Measurements from ENCODE around the gene TMBIM1. TPM values are rescaled to one million over a fixed set of nuclear protein-coding genes. Genes with fewer than 3 reads are reported as not detected.

Gene TMBIM1
- total RNA-seq, 6 experiments from 2014 or later, result 101 to 160 (median 126) TPM

GRCh38 chr2:218228366-218229090 lies 63.8 kb downstream of the TMBIM1 start:
- Histone ChIP-seq H3K4me1 (peaks cover 0 to 11% (median 1%) of the 10 kb centered on the region in 4 donors), H3K36me3 (peaks cover 0 to 59% (median 18%) of the 10 kb centered on the region in 4 donors)

GRCh38 chr2:218226903-218227302 lies 65.4 kb downstream of the TMBIM1 start:
- no peak overlapping the region for H3K4me3 ChIP-seq
- no peak for DNase-seq
- TF ChIP-seq CTCF (IDR thresholded peaks at IDR 0.05) (no peak), POLR2A (IDR thresholded peaks at IDR 0.05) (no peak)
- H3K9me3 ChIP-seq, result no peaks in the 10 kb centered on the region
- peaks cover 0 to 20% (median 1%) of the 10 kb centered on the region in 4 donors for H3K4me1 ChIP-seq
- H3K36me3 ChIP-seq, result peaks cover 0 to 59% (median 17%) of the 10 kb centered on the region in 4 donors
- intact Hi-C loops (cut with DNase I), result no loop called here
- WGBS (ENCODE audit: insufficient coverage, low coverage, low lambda C conversion rate, missing lambda C conversion rate), result 78% methylated on average over 3 of the region's 3 CpGs
- ATAC-seq, result no peak
- H3K27ac ChIP-seq, result no peak overlapping the region
- H3K27me3 ChIP-seq, result no peaks in the 10 kb centered on the region

More at GRCh38 chr2:218228366-218229090, 63.8 kb downstream of the TMBIM1 start:
- Histone ChIP-seq H3K27me3 (no peaks in the 10 kb centered on the region), H3K9me3 (no peaks in the 10 kb centered on the region), H3K4me3 (no peak overlapping the region), H3K27ac (peak overlapping the region; percentile 19 to 48 (median 23))
- intact Hi-C loops (cut with DNase I), result no loop called here
- 81% methylated on average over 6 of the region's 6 CpGs for WGBS (ENCODE audit: insufficient coverage, low coverage, low lambda C conversion rate, missing lambda C conversion rate)
- DNase-seq (no peak), ATAC-seq (no peak)
- TF ChIP-seq POLR2A (IDR thresholded peaks at IDR 0.05), result no peak
- TF ChIP-seq CTCF (IDR thresholded peaks at IDR 0.05), result no peak

Small RNAs within 50 kb of the gene (microRNA-seq; reads per million reads assigned to microRNA genes)
- gene MIR6513, result 4.9 to 7.7 reads per million in 2 donors
- 7.5 to 8.4 reads per million in 2 donors for gene MIR6810

Small RNAs within 50 kb of the gene (small RNA-seq; reads per million reads assigned to genes)
- gene MIR6810, result 0 reads per million in 2 experiments

Other genes starting within 250 kb of the TMBIM1 start
- gene RUFY4, start 223.2 kb downstream of the TMBIM1 start, total RNA-seq, result under 1 TPM in 3 of 6 experiments, not detected in 3; 0.11 to 0.55 (median 0.23) TPM
- gene CXCR2, start 166.5 kb downstream of the TMBIM1 start, total RNA-seq, result 1 to 10 TPM in 4 of 6 experiments, under 1 TPM in 2; 0.81 to 2.6 (median 1.2) TPM
- 1 to 10 TPM in 2 of 6 experiments, under 1 TPM in 4; 0.40 to 1.6 (median 0.74) TPM for gene CXCR1, start 125.5 kb downstream of the TMBIM1 start, total RNA-seq
- 100 to 1,000 TPM in 1 of 6 experiments, 10 to 100 TPM in 5; 54.9 to 110 (median 78.1) TPM for gene ARPC2, start 75.3 kb downstream of the TMBIM1 start, total RNA-seq
- gene GPBAR1, start 31.5 kb downstream of the TMBIM1 start, total RNA-seq, result 1 to 10 TPM in 2 of 6 experiments, under 1 TPM in 4; 0.56 to 3.2 (median 0.94) TPM
- 10 to 100 TPM; 40.0 to 99.5 (median 45.2) TPM for gene AAMP, start 22.4 kb downstream of the TMBIM1 start, total RNA-seq
- 100 to 1,000 TPM in 4 of 6 experiments, 10 to 100 TPM in 2; 78.5 to 137 (median 115) TPM for gene PNKD, start 22.0 kb downstream of the TMBIM1 start, total RNA-seq
- gene CATIP, start 64.4 kb upstream of the TMBIM1 start, total RNA-seq, result not detected
- gene SLC11A1, start 89.8 kb upstream of the TMBIM1 start, total RNA-seq, result 10 to 100 TPM in 3 of 6 experiments, 1 to 10 TPM in 3; 4.2 to 13.2 (median 11.0) TPM
- 10 to 100 TPM; 55.1 to 95.9 (median 75.6) TPM for gene CTDSP1, start 107.4 kb upstream of the TMBIM1 start, total RNA-seq
- gene VIL1, start 126.6 kb upstream of the TMBIM1 start, total RNA-seq, result 100 to 1,000 TPM in 1 of 6 experiments, 10 to 100 TPM in 2, 1 to 10 TPM in 3; 2.1 to 118 (median 19.1) TPM

Measured in right lobe of liver (tissue), 6 donors.